ENCODE results near the gene BICC1. TPM values are rescaled to one million over a fixed set of nuclear protein-coding genes. Genes with fewer than 3 reads are reported as not detected.

BICC1 gene
- total RNA-seq, 1 experiment from 2014 or later: 0.67 TPM

DNA sequence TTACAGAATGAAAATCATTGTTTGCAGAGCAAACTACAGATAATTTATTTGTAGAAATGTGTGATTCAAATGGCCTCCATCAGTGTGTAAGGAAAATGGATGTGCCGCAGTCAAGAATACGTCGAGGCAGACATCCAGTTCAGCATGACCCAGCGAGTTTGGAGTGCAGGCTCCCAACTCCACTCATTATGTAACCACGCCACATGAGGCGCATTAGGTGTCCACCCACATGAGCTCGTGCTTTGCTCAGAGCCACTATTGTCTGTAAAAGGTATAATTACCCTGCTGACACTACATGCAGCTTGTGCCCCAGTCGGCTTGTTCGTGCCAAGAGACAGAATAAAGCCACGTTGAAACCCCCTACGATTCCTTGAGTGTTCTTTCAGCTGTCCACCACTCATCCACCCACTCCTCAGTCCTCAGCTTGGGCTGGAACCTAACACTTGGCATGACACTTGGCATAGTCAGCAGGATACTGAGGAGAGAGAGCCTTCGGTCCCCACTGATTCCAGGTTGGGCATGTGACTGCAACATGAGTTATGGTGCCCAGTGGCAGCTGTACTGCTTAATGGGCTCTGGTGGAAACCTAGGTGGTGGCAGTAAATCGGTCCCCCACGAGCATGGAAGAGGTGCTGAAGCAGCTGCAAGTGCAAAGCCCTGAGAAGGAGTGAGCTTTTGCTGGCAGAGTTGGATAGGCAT, 102.7 kb downstream of the BICC1 start:
- no peak overlapping the region for H3K4me3 ChIP-seq (ENCODE audit: low read depth in 2 of 2, low read length in 2 of 2)
- BruUV-seq (replicated peaks): no TSS peak
- ChIA-PET CTCF (no interaction called here), POLR2A (no interaction called here)
- H3K27me3 ChIP-seq (ENCODE audit: control insufficient read depth, insufficient read depth, low read length): no peaks in the 10 kb centered on the region
- in situ Hi-C loops (cut with HindIII; ENCODE audit: low pct_unique_long_range_greater_than_20kb, low sequenced_read_pairs) (no loop called here), intact Hi-C loops (cut with micrococcal nuclease; ENCODE audit: unreplicated experiment) (no loop called here)
- H3K36me3 ChIP-seq (ENCODE audit: control insufficient read depth, insufficient read depth, low read length): no peaks in the 10 kb centered on the region
- TF ChIP-seq TCF7L2 (IDR thresholded peaks at IDR 0.05; ENCODE audit: low read depth, low read length) (no peak), SIN3A (IDR thresholded peaks at IDR 0.05; ENCODE audit: borderline replicate concordance, insufficient read depth, low read depth, low read length) (no peak), POLR2AphosphoS5 (IDR thresholded peaks at IDR 0.05; ENCODE audit: low read depth, low read length) (no peak)
- TF ChIP-seq, protein P1, sequence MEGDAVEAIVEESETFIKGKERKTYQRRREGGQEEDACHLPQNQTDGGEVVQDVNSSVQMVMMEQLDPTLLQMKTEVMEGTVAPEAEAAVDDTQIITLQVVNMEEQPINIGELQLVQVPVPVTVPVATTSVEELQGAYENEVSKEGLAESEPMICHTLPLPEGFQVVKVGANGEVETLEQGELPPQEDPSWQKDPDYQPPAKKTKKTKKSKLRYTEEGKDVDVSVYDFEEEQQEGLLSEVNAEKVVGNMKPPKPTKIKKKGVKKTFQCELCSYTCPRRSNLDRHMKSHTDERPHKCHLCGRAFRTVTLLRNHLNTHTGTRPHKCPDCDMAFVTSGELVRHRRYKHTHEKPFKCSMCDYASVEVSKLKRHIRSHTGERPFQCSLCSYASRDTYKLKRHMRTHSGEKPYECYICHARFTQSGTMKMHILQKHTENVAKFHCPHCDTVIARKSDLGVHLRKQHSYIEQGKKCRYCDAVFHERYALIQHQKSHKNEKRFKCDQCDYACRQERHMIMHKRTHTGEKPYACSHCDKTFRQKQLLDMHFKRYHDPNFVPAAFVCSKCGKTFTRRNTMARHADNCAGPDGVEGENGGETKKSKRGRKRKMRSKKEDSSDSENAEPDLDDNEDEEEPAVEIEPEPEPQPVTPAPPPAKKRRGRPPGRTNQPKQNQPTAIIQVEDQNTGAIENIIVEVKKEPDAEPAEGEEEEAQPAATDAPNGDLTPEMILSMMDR (IDR thresholded peaks at IDR 0.05): no peak
- TF ChIP-seq, protein P2, sequence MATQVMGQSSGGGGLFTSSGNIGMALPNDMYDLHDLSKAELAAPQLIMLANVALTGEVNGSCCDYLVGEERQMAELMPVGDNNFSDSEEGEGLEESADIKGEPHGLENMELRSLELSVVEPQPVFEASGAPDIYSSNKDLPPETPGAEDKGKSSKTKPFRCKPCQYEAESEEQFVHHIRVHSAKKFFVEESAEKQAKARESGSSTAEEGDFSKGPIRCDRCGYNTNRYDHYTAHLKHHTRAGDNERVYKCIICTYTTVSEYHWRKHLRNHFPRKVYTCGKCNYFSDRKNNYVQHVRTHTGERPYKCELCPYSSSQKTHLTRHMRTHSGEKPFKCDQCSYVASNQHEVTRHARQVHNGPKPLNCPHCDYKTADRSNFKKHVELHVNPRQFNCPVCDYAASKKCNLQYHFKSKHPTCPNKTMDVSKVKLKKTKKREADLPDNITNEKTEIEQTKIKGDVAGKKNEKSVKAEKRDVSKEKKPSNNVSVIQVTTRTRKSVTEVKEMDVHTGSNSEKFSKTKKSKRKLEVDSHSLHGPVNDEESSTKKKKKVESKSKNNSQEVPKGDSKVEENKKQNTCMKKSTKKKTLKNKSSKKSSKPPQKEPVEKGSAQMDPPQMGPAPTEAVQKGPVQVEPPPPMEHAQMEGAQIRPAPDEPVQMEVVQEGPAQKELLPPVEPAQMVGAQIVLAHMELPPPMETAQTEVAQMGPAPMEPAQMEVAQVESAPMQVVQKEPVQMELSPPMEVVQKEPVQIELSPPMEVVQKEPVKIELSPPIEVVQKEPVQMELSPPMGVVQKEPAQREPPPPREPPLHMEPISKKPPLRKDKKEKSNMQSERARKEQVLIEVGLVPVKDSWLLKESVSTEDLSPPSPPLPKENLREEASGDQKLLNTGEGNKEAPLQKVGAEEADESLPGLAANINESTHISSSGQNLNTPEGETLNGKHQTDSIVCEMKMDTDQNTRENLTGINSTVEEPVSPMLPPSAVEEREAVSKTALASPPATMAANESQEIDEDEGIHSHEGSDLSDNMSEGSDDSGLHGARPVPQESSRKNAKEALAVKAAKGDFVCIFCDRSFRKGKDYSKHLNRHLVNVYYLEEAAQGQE (IDR thresholded peaks at IDR 0.05; ENCODE audit: insufficient read depth in 1 of 2, low read depth in 2 of 2, low read length in 1 of 2): no peak
- DNase-seq (ENCODE audit: low read depth, low spot score) (no peak), ATAC-seq (no peak)
- H3K4me1 ChIP-seq (ENCODE audit: control insufficient read depth, insufficient read depth, low read length): no peaks in the 10 kb centered on the region
- H3K9me3 ChIP-seq (ENCODE audit: control insufficient read depth, insufficient read depth, low read depth, low read length): no peaks in the 10 kb centered on the region
- no peak overlapping the region for H3K27ac ChIP-seq (ENCODE audit: low read length)

DNA sequence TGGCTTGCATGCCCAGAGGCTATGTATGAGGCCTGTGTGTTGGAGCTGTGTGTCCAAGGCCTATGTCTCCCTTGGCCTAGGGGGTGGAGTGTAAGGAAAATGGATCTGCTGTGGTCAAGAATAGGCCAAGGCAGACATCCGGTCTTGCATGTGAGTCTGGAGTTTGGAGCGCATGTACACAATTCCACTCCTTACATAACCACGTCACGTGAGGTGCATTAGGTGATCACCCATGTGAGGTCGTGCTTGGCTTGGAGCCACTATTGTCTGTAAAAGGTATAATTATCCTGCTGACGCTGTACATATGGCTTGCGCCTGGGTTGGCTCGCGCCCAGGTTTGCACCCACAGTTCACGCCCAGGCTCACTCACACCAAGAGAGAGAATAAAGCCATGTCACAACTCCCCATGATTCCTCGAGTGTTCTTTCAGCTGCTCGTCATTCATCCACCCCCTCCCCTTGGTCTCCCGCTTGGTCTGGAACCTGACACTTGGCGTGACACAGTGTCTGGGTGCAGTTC, 105.5 kb downstream of the BICC1 start:
- POLR2A ChIA-PET: no interaction called here
- intact Hi-C loops (cut with micrococcal nuclease; ENCODE audit: unreplicated experiment) (no loop called here), in situ Hi-C loops (cut with HindIII; ENCODE audit: low pct_unique_long_range_greater_than_20kb, low sequenced_read_pairs) (no loop called here)
- TF ChIP-seq TCF7L2 (IDR thresholded peaks at IDR 0.05; ENCODE audit: low read depth, low read length): no peak
- TF ChIP-seq, protein P2 (IDR thresholded peaks at IDR 0.05; ENCODE audit: insufficient read depth in 1 of 2, low read depth in 2 of 2, low read length in 1 of 2): no peak
- TF ChIP-seq POLR2AphosphoS5 (IDR thresholded peaks at IDR 0.05; ENCODE audit: low read depth, low read length): no peak
- no peak for TF ChIP-seq SIN3A (IDR thresholded peaks at IDR 0.05; ENCODE audit: borderline replicate concordance, insufficient read depth, low read depth, low read length)
- TF ChIP-seq, protein P1 (IDR thresholded peaks at IDR 0.05): no peak
- H3K27me3 ChIP-seq (ENCODE audit: control insufficient read depth, insufficient read depth, low read length): no peaks in the 10 kb centered on the region
- no TSS peak for BruUV-seq (replicated peaks)
- H3K27ac ChIP-seq (ENCODE audit: low read length): no peak overlapping the region
- H3K36me3 ChIP-seq (ENCODE audit: control insufficient read depth, insufficient read depth, low read length): no peaks in the 10 kb centered on the region
- DNase-seq (ENCODE audit: low read depth, low spot score) (no peak), ATAC-seq (no peak)
- no peaks in the 10 kb centered on the region for H3K9me3 ChIP-seq (ENCODE audit: control insufficient read depth, insufficient read depth, low read depth, low read length)
- no peak overlapping the region for H3K4me3 ChIP-seq (ENCODE audit: low read depth in 2 of 2, low read length in 2 of 2)
- CTCF ChIA-PET: no interaction called here
- H3K4me1 ChIP-seq (ENCODE audit: control insufficient read depth, insufficient read depth, low read length): no peaks in the 10 kb centered on the region
